ENCODE data around the gene EPB41L4B. TPM values are rescaled to one million over a fixed set of nuclear protein-coding genes. Genes with fewer than 3 reads are reported as not detected.
A peak's percentile ranks its signal among the peaks of the same experiment; 100 is the strongest.

EPB41L4B gene
- total RNA-seq, 1 donor from 2014 or later: 19.3 TPM

DNA sequence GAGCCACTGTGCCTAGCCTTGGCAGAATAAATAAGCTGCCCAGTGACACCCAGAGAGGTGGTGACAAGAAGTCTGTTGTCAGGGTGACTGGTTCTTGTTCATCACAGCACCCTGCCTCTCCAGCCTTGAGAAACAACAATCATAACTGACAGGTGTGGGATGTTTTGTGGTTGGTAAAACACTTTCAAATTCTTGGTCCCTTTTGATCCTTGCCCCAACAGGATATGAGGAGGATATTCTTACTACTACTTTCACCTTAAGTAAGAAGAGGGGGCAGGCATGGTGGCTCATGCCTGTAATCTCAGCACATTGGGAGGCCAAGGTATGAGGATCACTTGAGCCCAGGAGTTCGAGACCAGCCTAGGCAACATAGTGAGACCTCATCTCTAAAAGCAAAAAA is 139.6 kb downstream of the EPB41L4B start:
- DNase-seq (ENCODE audit: extremely low spot score, unreplicated experiment): no peak
- no peak overlapping the region for H3K27ac Mint-ChIP-seq (ENCODE audit: unreplicated experiment)
- H3K36me3 Mint-ChIP-seq (ENCODE audit: unreplicated experiment): no peaks in the 10 kb centered on the region
- no peak overlapping the region for H3K4me3 Mint-ChIP-seq (ENCODE audit: unreplicated experiment)
- H3K27me3 Mint-ChIP-seq (ENCODE audit: unreplicated experiment): no peaks in the 10 kb centered on the region
- H3K9me3 Mint-ChIP-seq (ENCODE audit: unreplicated experiment): no peaks in the 10 kb centered on the region
- TF ChIP-seq CTCF (IDR thresholded peaks at IDR 0.05): no peak
- H3K4me1 Mint-ChIP-seq (ENCODE audit: unreplicated experiment): peaks cover 6% of the 10 kb centered on the region

DNA sequence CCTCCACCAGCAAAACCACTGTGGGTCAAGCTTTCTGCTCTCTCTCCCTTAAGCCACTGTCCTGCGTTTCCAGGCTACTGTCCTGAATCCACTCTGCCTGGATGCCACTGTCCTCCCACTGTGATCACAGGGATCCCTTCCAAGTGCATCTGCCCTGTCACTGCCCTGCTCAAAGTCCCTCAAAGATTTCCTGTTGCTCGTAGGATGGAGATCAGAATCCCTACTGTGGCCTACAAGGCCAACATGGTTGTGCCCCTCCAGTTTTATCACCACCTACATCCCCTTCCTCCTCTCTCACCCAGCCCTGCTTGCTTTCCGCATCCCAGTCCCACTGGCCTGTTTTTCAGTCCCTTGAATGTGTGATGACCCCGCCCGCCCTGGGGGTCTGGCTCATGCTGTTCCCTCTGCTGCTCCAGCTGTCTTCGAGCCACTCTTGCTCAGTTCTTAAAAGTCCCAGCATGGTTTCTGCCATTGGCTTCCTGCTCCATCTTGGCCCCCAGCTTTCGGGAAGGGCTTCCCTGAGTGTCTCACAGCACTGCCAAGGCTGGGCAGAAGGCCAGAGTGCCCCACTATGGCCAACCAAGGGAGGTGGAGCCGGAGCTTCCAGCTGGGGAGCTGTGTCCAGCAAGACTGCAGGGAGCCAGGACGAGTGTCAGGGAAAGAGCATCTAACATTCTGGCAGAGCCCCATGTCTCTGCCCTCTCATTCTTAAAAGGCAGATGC is 140.9 kb downstream of the EPB41L4B start:
- DNase-seq (ENCODE audit: extremely low spot score, unreplicated experiment): no peak
- Mint-ChIP-seq H3K4me3 (ENCODE audit: unreplicated experiment) (no peak overlapping the region), H3K27ac (ENCODE audit: unreplicated experiment) (peak overlapping the region; percentile 5), H3K27me3 (ENCODE audit: unreplicated experiment) (no peaks in the 10 kb centered on the region), H3K9me3 (ENCODE audit: unreplicated experiment) (no peaks in the 10 kb centered on the region), H3K36me3 (ENCODE audit: unreplicated experiment) (no peaks in the 10 kb centered on the region), H3K4me1 (ENCODE audit: unreplicated experiment) (peaks cover 6% of the 10 kb centered on the region)
- no peak for TF ChIP-seq CTCF (IDR thresholded peaks at IDR 0.05)

- no peak for DNase-seq (ENCODE audit: extremely low spot score, unreplicated experiment)
- H3K4me1 Mint-ChIP-seq (ENCODE audit: unreplicated experiment): peaks cover 3% of the 10 kb centered on the region
- no peaks in the 10 kb centered on the region for H3K36me3 Mint-ChIP-seq (ENCODE audit: unreplicated experiment)
- H3K4me3 Mint-ChIP-seq (ENCODE audit: unreplicated experiment): no peak overlapping the region
- no peak overlapping the region for H3K27ac Mint-ChIP-seq (ENCODE audit: unreplicated experiment)
- peaks cover 3% of the 10 kb centered on the region for H3K27me3 Mint-ChIP-seq (ENCODE audit: unreplicated experiment)
- no peaks in the 10 kb centered on the region for H3K9me3 Mint-ChIP-seq (ENCODE audit: unreplicated experiment)
- no peak for TF ChIP-seq CTCF (IDR thresholded peaks at IDR 0.05)
Observed at GRCh38 chr9:109176963-109177362, 143.9 kb downstream of the EPB41L4B start.

DNA sequence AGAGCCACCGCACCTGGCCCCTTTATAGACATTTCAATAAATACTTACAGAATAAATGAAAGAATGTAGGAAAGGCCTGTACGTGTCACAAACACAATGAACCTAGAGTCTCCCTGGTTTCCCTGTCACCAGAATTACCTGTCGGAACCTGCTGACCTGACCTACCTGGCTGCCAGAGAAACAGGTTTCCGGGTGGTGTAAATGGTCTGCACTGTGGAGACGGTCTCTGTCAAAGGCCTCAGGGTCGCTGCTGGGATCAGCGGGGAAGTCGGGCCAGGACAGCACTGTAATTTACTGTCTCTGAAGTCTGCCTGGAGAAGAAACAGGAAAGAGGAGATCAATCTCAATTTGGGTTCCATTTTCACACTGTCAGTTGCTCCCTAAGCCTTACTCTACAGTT is 144.5 kb downstream of the EPB41L4B start:
- Mint-ChIP-seq H3K9me3 (ENCODE audit: unreplicated experiment) (no peaks in the 10 kb centered on the region), H3K27me3 (ENCODE audit: unreplicated experiment) (peaks cover 7% of the 10 kb centered on the region), H3K27ac (ENCODE audit: unreplicated experiment) (no peak overlapping the region)

GRCh38 chr9:109172935-109173334 is 147.9 kb downstream of the EPB41L4B start:
- Mint-ChIP-seq H3K4me3 (ENCODE audit: unreplicated experiment) (no peak overlapping the region), H3K9me3 (ENCODE audit: unreplicated experiment) (no peaks in the 10 kb centered on the region), H3K27ac (ENCODE audit: unreplicated experiment) (no peak overlapping the region), H3K4me1 (ENCODE audit: unreplicated experiment) (no peaks in the 10 kb centered on the region), H3K27me3 (ENCODE audit: unreplicated experiment) (peaks cover 12% of the 10 kb centered on the region), H3K36me3 (ENCODE audit: unreplicated experiment) (no peaks in the 10 kb centered on the region)
- TF ChIP-seq CTCF (IDR thresholded peaks at IDR 0.05): no peak
- DNase-seq (ENCODE audit: extremely low spot score, unreplicated experiment): no peak

More for the DNA sequence above, 144.5 kb downstream of the EPB41L4B start:
- Mint-ChIP-seq H3K4me1 (ENCODE audit: unreplicated experiment) (peaks cover 3% of the 10 kb centered on the region), H3K36me3 (ENCODE audit: unreplicated experiment) (no peaks in the 10 kb centered on the region), H3K4me3 (ENCODE audit: unreplicated experiment) (no peak overlapping the region)
- no peak for TF ChIP-seq CTCF (IDR thresholded peaks at IDR 0.05)
- DNase-seq (ENCODE audit: extremely low spot score, unreplicated experiment): no peak
